ENCODE measurements around the gene HSPA6. TPM values are rescaled to one million over a fixed set of nuclear protein-coding genes. Genes with fewer than 3 reads are reported as not detected.

Gene HSPA6
- total and polyA plus RNA-seq, 5 donors: 0.71 to 3.0 (median 1.8) TPM

DNA sequence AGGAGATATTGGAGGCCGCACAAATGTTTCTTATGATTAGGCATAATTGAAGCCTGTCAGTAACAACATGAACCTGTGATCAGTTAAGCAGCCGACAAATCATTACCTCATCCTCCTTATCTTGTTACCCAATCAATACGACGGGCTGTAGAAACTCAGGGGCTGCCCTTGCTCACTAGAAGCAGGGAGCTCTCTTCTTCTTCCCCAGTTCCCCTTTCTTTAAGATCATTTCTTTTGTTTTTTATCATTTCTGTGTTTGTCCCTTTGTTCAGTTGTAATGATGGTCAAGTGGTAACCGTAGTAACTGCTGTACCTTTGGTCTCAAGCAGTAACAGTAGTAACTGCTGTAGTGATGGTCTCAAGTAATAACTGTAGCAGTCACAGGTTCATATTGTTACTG lies 32.9 kb upstream of the HSPA6 start:
- 70% methylated on average over 5 of the region's 5 CpGs for WGBS
- Histone ChIP-seq H3K9me3 (ENCODE audit: control insufficient read depth, low read length) (no peaks in the 10 kb centered on the region), H3K4me1 (ENCODE audit: control insufficient read depth, insufficient read depth, low read length) (no peaks in the 10 kb centered on the region), H3K27me3 (ENCODE audit: control insufficient read depth, insufficient read depth) (no peaks in the 10 kb centered on the region), H3K27ac (ENCODE audit: low read length) (no peak overlapping the region), H3K4me3 (ENCODE audit: low read length) (no peak overlapping the region)
- ATAC-seq (no peak), DNase-seq (no peak)
- intact Hi-C loops (cut with DNase I): no loop called here

DNA sequence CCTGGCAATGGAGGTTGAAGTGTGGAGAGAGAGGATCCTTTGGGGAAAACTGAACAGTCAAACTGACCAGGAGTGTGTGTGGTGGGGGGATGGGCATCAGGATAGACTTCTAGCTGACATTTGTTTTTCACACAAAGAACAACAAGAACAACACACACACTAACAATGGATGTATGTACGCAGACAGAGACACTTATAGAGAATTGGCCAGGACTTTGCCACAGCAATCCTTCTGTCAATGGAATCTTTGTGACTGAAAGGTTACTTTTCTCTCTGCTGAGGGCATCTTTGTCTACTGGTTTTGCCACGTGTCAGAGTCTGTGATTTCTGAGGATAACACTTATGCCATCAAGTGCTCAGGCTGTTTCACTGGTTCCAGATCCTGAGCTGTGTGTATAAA lies 31.5 kb upstream of the HSPA6 start:
- 67% methylated on average over 2 of the region's 2 CpGs for WGBS
- H3K27ac ChIP-seq (ENCODE audit: low read length): no peak overlapping the region
- intact Hi-C loops (cut with DNase I): no loop called here
- H3K4me3 ChIP-seq (ENCODE audit: low read length): no peak overlapping the region
- DNase-seq (no peak), ATAC-seq (no peak)
- no peaks in the 10 kb centered on the region for H3K9me3 ChIP-seq (ENCODE audit: control insufficient read depth, low read length)
- no peaks in the 10 kb centered on the region for H3K27me3 ChIP-seq (ENCODE audit: control insufficient read depth, insufficient read depth)
- H3K4me1 ChIP-seq (ENCODE audit: control insufficient read depth, insufficient read depth, low read length): no peaks in the 10 kb centered on the region

DNA sequence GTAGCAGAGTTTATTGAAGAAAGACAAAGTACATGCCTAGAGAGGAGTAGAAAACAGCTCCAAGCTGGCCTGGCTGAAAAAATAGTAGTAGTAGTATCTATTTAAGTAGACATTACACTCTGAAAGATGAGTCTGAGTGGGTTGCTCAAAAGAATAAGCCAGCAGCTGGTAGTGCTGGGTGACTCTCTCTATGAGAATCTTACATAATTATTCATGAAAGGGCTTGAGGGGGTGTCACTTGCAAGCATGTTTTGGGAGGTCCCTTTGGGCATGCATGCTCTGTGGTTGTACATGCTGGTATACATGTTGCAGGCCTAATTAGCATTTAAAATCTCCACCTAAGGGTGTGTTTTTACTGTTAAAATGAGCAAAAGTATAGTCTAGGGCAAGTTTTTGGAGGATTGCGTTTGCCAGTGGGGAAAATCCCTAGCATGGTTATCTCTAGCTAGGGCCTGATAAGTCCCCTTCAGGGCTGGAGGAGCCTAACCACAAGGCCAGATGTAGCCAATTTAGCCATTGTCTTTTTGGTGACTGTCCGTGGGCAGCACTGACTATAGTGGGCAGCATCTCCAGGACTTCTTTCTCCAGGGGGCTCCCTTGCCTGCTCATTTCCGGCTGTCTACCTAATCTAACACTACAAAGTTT lies 30.1 kb upstream of the HSPA6 start:
- intact Hi-C loops (cut with DNase I): no loop called here

DNA sequence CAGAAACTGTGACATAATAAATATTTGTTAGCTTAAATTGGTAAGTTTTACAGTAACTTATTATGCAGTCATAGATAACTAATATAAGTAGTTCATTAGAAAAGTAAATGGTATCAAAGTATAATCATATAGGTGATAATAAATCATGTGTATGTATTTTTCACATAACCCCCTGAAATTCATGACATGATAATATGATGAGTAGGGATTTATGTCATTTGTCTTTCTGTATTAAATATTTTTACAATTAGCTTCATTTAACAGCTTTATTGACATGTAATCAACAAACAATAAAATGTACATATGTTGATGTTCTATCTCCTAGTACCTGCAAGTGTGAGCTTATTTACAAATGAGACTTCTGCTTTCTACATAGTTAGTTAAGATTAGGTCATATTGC lies 28.9 kb upstream of the HSPA6 start:
- intact Hi-C loops (cut with DNase I): no loop called here
- Histone ChIP-seq H3K27ac (ENCODE audit: low read length) (no peak overlapping the region), H3K27me3 (ENCODE audit: control insufficient read depth, insufficient read depth) (peaks cover 2% of the 10 kb centered on the region), H3K9me3 (ENCODE audit: control insufficient read depth, low read length) (no peaks in the 10 kb centered on the region), H3K4me3 (ENCODE audit: low read length) (no peak overlapping the region), H3K4me1 (ENCODE audit: control insufficient read depth, insufficient read depth, low read length) (no peaks in the 10 kb centered on the region)
- ATAC-seq (no peak), DNase-seq (no peak)

More for the DNA sequence above, 30.1 kb upstream of the HSPA6 start:
- WGBS: 37% methylated on average over 3 of the region's 3 CpGs
- no peak overlapping the region for H3K4me3 ChIP-seq (ENCODE audit: low read length)
- no peaks in the 10 kb centered on the region for H3K9me3 ChIP-seq (ENCODE audit: control insufficient read depth, low read length)
- no peak for ATAC-seq
- peaks cover 2% of the 10 kb centered on the region for H3K27me3 ChIP-seq (ENCODE audit: control insufficient read depth, insufficient read depth)
- H3K27ac ChIP-seq (ENCODE audit: low read length): no peak overlapping the region
- DNase-seq: no peak
- no peaks in the 10 kb centered on the region for H3K4me1 ChIP-seq (ENCODE audit: control insufficient read depth, insufficient read depth, low read length)

DNA sequence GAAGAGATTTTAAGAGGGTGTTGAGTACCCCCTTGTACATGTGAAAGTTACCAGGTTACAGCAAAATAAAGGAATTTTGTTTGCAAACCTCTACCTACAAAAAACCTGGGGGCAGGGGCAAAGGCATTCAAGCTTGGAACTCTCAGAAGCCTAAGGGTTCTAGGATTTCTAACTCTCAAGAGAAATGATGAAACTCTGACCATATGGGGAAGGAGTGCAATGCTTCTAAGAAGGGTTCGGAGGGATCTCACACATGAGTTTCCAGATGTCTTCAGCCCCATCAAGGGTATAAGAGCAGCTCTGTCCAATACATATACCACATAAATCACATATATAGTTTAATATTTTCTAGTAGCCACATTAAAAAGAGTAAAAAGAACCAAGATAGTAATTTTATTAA lies 26.4 kb upstream of the HSPA6 start:
- Histone ChIP-seq H3K27me3 (ENCODE audit: control insufficient read depth, insufficient read depth) (peaks cover 2% of the 10 kb centered on the region), H3K9me3 (ENCODE audit: control insufficient read depth, low read length) (no peaks in the 10 kb centered on the region), H3K4me3 (ENCODE audit: low read length) (no peak overlapping the region), H3K4me1 (ENCODE audit: control insufficient read depth, insufficient read depth, low read length) (no peaks in the 10 kb centered on the region), H3K27ac (ENCODE audit: low read length) (no peak overlapping the region)
- DNase-seq (no peak), ATAC-seq (no peak)
- WGBS: 83% methylated on average over 1 of the region's 1 CpG
- intact Hi-C loops (cut with DNase I): no loop called here

DNA sequence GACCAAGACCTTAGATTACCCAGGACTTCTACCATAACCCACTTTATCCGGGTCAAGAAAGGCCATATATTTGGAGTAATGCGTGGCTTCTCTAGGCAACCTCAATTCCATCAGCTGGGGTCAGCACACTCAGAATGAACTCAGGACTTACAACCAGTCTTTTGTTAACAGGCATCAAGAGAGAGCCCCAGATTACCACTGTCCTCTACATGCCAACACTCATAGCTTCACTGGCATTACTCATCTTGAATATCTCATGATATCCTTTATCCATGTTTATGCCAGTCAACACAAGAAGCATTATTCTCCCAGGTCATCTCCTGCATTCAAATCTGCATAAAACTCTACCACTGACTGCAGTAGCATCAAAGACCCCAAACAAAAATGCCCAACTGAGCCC lies 25.7 kb upstream of the HSPA6 start:
- no peak overlapping the region for H3K4me3 ChIP-seq (ENCODE audit: low read length)
- intact Hi-C loops (cut with DNase I): no loop called here
- DNase-seq: no peak
- H3K27ac ChIP-seq (ENCODE audit: low read length): no peak overlapping the region
- no peaks in the 10 kb centered on the region for H3K4me1 ChIP-seq (ENCODE audit: control insufficient read depth, insufficient read depth, low read length)
- no peak for ATAC-seq
- 90% methylated on average over 2 of the region's 2 CpGs for WGBS
- H3K9me3 ChIP-seq (ENCODE audit: control insufficient read depth, low read length): no peaks in the 10 kb centered on the region
- peaks cover 2% of the 10 kb centered on the region for H3K27me3 ChIP-seq (ENCODE audit: control insufficient read depth, insufficient read depth)

DNA sequence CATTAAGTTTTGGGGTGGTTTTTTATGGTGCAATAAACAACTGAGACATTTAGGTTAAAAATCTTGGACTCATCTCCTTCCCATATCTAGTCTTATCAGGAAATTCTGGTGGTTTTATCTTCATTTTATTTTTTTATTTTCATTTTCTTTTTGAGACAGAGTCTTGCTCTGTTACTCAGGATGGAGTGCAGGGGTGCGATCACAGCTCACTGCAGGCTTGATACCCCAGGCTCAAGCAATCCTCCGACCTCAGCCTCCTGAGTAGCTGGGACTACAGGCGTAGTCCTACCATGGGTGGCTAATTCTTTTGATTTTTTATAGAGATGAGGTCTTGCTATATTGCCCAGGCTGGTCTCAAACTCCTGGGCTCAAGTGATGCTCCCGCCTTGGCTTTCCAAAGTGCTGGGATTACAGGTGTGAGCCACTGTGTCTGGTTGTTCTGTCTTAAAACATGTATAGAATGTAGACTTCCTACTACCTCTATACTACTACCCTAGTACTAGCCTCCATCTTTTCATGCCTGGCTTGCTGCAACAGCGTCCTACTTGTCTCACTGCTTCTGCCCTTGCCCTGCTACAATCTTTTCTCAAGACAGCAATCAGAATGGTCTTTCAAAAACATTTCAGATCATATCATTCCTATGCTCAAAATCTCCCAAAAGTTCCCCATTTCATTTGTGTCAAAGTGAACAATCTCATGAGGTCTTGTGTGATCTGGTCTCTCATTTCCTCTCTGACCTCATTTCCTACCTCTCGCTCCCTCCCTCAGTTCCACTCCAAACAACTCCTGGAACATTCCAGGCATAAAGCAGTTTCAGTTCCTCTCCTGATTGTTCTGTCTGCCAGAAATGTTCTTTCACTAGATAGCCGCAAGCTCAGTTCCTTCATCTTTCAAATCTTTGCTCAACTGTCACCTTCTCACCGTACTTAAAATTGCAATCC lies 25.0 kb upstream of the HSPA6 start:
- no peaks in the 10 kb centered on the region for H3K4me1 ChIP-seq (ENCODE audit: control insufficient read depth, insufficient read depth, low read length)
- intact Hi-C loops (cut with DNase I): no loop called here
- H3K4me3 ChIP-seq (ENCODE audit: low read length): no peak overlapping the region
- H3K27me3 ChIP-seq (ENCODE audit: control insufficient read depth, insufficient read depth): peaks cover 2% of the 10 kb centered on the region
- no peak overlapping the region for H3K27ac ChIP-seq (ENCODE audit: low read length)
- no peak for DNase-seq
- WGBS: 70% methylated on average over 8 of the region's 8 CpGs
- H3K9me3 ChIP-seq (ENCODE audit: control insufficient read depth, low read length): no peaks in the 10 kb centered on the region
- ATAC-seq: peak; percentile 63 to 71

DNA sequence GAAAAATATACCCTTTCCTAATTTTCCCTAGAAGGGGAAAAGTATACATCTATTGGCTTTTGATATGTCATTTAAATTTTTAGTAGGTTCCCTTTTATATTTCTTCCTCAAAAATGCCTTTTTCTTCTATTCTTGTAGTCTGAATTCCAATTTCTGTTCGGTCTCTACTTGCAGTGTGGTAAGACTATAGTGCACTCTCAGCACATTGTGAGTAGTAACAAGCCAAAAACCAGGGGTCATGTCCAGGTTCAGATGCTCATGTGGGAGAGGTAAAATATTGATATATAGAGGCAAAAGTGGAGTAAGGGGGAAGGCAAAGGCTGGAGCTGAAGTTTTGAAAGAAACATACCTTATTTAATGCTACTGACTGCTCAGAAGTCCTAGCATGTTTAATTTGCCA lies 23.1 kb upstream of the HSPA6 start:
- H3K9me3 ChIP-seq (ENCODE audit: control insufficient read depth, low read length): no peaks in the 10 kb centered on the region
- no peak overlapping the region for H3K4me3 ChIP-seq (ENCODE audit: low read length)
- no peak for ATAC-seq
- H3K4me1 ChIP-seq (ENCODE audit: control insufficient read depth, insufficient read depth, low read length): no peaks in the 10 kb centered on the region
- WGBS: 82% methylated on average over 1 of the region's 1 CpG
- H3K27me3 ChIP-seq (ENCODE audit: control insufficient read depth, insufficient read depth): peaks cover 4% of the 10 kb centered on the region
- intact Hi-C loops (cut with DNase I): no loop called here
- no peak overlapping the region for H3K27ac ChIP-seq (ENCODE audit: low read length)
- no peak for DNase-seq

DNA sequence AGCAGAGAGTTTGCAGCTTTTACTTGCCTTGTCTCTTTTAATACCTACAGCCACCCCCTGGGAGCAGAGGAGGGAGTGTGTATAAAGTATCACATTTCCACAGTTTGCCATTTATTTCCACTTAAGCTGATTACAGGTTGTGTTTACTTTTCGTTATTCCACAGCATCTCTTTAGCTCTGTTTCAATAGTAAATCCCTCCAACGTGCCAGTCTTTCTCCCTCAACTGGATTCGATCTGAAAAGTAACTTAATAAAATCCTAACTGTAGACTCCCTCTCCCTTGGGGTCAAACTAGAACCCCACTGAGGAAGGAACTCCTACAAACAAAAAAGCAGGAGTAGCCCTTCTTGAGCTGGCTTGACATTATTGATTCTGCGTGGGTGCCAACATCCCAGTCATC lies 22.2 kb upstream of the HSPA6 start:
- no peak overlapping the region for H3K4me3 ChIP-seq (ENCODE audit: low read length)
- peaks cover 4% of the 10 kb centered on the region for H3K27me3 ChIP-seq (ENCODE audit: control insufficient read depth, insufficient read depth)
- DNase-seq: no peak
- 84% methylated on average over 4 of the region's 4 CpGs for WGBS
- intact Hi-C loops (cut with DNase I): no loop called here
- no peaks in the 10 kb centered on the region for H3K9me3 ChIP-seq (ENCODE audit: control insufficient read depth, low read length)
- no peak overlapping the region for H3K27ac ChIP-seq (ENCODE audit: low read length)
- H3K4me1 ChIP-seq (ENCODE audit: control insufficient read depth, insufficient read depth, low read length): no peaks in the 10 kb centered on the region
- no peak for ATAC-seq

DNA sequence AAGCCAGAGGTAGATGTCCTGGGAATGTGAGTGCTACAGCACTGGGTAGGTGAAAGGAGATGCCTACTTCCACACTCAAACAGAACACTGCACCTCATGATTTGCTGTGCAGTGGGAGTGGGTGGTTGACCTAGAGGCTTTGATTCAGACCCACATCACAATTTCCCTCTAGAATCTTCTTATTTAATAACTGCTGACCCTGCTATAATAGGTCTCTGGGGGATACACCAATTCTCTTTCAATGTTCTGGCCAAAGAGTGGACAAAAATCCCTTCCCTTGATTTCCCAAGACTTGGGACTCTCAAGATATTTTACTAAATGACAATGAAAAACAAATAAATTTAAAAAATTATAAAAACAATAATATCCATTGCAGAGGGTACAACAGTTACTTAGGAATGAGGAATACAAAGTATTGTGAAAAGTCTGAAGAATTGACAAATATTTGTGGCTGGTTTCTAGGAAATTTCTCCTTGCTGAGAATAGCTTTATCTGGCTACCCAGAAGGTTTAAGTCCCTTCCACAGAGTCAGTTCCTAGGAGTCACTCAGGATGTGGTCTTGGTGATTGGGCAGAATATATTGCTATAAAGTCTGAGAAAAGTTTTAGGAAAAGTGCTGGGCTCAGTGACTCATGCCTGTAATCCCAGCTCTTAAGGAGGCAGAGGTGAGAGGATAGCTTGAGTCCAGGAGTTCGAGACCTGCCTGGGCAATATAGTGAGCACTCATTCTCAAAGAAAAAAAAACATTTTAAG lies 21.5 kb upstream of the HSPA6 start:
- intact Hi-C loops (cut with DNase I): no loop called here
- H3K9me3 ChIP-seq (ENCODE audit: control insufficient read depth, low read length): no peaks in the 10 kb centered on the region
- no peak overlapping the region for H3K27ac ChIP-seq (ENCODE audit: low read length)
- 95% methylated on average over 1 of the region's 1 CpG for WGBS
- no peaks in the 10 kb centered on the region for H3K4me1 ChIP-seq (ENCODE audit: control insufficient read depth, insufficient read depth, low read length)
- DNase-seq (no peak), ATAC-seq (no peak)
- peaks cover 4% of the 10 kb centered on the region for H3K27me3 ChIP-seq (ENCODE audit: control insufficient read depth, insufficient read depth)
- no peak overlapping the region for H3K4me3 ChIP-seq (ENCODE audit: low read length)

DNA sequence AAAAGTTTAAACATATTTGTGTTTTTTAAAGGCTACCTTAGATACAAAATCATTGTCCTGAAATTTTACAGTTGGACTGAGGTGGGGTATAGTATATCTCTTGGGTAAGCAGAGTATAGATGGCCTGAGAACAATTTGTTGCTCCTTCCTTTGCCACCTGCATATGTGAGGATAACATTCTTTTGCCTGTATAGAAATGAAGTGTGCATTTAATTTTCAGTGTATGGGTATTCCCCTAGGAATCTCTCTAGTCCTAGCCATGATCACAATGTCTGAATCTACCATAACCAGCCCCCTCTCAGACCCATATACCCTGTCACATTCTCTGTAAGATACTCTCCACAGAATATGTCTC lies 21.0 kb upstream of the HSPA6 start:
- H3K9me3 ChIP-seq (ENCODE audit: control insufficient read depth, low read length): no peaks in the 10 kb centered on the region
- peaks cover 3% of the 10 kb centered on the region for H3K27me3 ChIP-seq (ENCODE audit: control insufficient read depth, insufficient read depth)
- intact Hi-C loops (cut with DNase I): no loop called here
- no peak overlapping the region for H3K27ac ChIP-seq (ENCODE audit: low read length)
- ATAC-seq (no peak), DNase-seq (no peak)
- H3K4me1 ChIP-seq (ENCODE audit: control insufficient read depth, insufficient read depth, low read length): no peaks in the 10 kb centered on the region
- H3K4me3 ChIP-seq (ENCODE audit: low read length): no peak overlapping the region

All from right cardiac atrium (tissue), 5 donors.